Left kidney (tissue), 8 donors: ENCODE data around the gene RASGEF1C. TPM values are rescaled to one million over a fixed set of nuclear protein-coding genes. Genes with fewer than 3 reads are reported as not detected.
A peak's percentile ranks its signal among the peaks of the same experiment; 100 is the strongest.

Experiments
- DNase-seq: peaks from one replicate; pipeline ENCODE4 v3.0.0-alpha.2; 2013
- long read RNA-seq, 8 donors: transcript quantifications; one replicate each; lab custom pipeline, GENCODE V29; 2026
- polyA plus RNA-seq: library from polyadenylated mRNA; unstranded; fragments of 120-200 nt; gene quantifications from one replicate; pipeline ENCODE4 v1.2.1, GENCODE V29; 2013; ENCODE audit not compliant: insufficient read length

Gene RASGEF1C
- polyA plus RNA-seq = 0.27 TPM
- long read RNA-seq, donor 1 = 0 reads
- long read RNA-seq, donor 2 = 0 reads
- long read RNA-seq, donor 3 = 0 reads
- long read RNA-seq, donor 4 = 0 reads
- long read RNA-seq, donor 5 = 0 reads
- long read RNA-seq, donor 6 = 0 reads
- long read RNA-seq, donor 7 = 0 reads
- long read RNA-seq, donor 8 = 0 reads

DNA sequence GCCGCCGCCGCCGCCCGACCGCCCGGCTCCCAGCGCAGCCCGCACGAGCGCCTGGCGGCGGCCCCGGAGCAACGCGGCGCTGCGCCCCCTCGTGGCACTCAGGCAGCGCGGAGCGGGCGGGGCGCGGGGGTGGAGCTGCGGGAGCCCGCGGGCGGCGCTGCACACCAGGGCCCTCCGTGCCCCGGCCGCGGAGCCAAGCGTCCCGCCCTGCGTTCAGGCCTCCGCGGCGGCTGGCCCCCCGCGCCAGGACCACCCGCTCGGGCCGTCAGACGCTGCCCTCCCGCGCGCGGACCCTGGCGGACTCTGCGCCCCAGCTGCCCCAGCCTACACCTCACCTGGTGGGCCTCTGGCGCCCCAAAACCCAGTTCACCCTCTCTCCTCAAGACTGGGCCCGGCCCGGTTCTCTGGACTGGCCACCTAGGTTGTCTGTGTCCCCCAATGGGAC lies at the start of gene RASGEF1C:
Gene RASGEF1C, minus strand, starts transcription at position 75 of the 445 bp plus-strand sequence. CDS start 71,159 bp downstream, outside the sequence.
- peak; percentile 67 for DNase-seq

DNA sequence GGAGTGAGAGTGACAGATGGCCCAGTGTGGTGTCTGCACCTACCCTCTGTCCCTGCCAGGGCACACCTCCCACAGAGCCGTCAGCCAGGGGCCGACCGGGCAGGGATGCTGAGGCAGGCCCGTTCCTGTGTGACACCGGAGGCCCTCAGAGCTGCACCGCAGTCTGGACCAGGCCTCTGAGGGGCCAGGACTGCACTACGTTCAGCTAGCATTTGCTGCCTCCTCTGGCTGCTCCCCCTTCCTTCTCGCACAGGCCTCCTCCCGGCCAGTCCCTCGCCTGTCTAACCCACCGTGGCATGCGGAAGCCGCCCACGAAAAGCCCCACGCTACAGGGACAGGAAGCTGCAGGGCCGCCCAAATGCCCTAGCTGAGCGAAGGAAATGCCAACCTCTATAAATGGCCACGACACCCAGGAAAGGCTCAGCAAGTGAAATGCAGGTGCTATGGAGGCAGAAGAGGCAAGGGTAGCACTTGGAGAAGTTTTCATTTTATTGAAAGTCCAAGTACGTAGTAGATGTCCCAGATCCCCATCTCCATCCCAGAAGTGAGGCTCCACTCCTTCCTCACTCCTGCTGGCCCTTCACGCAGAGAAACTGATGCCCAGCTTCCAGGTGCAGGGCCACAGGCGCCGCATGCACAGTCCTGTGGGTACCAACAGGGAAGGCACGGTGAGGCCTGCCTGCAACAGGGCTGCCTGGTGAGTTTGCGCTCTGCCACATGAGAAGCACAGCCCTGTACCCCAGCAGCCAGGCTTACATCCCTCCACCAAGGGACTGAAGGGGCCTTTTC lies 44.2 kb upstream of the RASGEF1C start:
- no peak for DNase-seq

DNA sequence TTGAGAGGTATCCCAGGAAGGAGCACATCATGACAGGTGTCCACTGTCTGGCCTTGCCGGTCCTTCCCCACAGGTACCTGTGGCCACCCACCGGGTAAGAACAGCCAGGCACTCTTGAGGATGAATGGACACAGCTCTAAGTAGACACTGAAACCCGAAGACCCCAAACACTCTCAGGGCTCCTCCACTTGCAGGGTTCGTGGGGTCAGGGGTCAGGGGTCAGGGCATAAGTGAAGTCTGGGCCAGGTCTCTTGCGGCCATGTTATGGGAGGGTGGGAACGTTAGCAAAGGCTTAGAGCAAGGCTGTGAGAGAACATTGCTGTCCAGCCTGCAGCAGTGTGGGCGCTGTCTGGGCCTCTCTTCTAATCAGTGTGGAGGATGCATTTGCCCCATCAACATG lies 42.9 kb upstream of the RASGEF1C start:
- no peak for DNase-seq

DNA sequence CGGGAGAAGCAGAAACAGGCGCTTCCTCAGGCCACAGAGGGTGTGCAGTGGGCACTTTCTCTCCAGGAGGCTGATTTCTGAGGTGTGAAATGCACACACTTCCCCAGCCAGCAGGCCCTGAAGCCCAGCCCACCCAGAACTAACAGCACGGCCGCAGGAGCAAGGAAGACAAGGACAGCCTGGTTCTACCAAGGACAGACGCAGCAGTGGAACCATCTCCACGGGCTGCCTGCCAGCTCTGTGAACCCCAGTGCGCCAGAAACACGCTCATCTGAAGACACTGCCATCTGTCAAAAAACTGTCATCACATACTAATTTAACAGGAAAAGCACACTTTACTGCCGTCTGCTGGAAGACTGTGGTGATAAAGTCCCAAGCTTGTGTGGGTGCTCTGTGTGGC lies 42.1 kb upstream of the RASGEF1C start:
- no peak for DNase-seq

DNA sequence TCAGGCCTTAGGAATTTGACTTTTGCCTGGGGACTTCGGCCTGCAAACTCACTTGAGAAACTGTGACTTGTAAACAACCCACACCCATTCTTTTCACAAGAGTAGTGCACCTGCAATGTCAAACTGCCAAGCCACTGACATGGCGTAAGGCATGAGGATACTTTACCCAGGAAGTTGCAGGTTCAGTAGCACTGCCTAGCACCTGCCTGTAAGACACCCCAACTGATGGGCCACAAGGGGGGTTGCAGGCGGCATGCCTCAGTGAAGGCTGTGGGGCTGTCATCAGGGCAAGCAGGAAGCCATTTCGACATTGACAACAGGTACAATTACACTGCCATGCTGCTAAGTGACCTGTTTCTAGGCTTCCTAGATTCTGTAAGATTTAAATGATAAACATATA lies 41.3 kb upstream of the RASGEF1C start:
- DNase-seq = no peak

DNA sequence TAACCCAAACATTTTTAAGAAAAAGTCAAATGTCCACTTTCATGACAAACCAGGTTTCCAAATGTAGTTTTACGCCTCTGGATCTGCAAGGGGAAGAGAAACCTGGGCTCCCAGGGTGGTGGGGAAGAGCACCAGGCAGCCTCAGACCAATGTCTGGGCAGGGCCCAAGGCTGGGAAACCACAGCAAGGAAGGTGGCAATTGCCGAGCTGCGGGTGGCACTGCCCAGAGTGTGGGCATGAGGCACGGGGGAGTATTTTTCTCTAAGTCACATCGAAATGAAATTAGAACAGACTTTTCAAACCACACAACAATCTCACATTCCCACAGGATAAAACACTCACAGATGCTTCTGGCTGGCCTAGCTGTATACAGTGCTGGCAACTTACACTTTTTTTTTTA lies 32.6 kb upstream of the RASGEF1C start:
- no peak for DNase-seq

DNA sequence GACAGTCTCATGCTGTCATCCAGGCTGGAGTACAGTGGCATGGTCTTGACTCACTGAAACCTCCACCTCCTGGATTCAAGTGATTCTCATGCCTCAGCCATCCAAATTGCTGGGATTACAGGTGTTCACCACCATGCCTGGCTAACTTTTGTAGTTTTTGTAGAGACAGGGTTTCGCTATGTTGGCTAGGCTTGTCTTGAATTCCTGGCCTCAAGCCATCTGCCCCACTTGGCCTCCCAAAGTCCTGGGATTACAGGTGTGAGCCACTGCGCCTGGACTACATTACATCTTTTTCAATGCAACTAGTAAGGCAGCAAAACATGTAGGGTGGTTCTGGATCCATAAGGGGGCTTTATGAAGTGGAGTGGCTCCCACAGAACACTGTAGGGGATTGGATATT lies 29.6 kb upstream of the RASGEF1C start:
- no peak for DNase-seq

DNA sequence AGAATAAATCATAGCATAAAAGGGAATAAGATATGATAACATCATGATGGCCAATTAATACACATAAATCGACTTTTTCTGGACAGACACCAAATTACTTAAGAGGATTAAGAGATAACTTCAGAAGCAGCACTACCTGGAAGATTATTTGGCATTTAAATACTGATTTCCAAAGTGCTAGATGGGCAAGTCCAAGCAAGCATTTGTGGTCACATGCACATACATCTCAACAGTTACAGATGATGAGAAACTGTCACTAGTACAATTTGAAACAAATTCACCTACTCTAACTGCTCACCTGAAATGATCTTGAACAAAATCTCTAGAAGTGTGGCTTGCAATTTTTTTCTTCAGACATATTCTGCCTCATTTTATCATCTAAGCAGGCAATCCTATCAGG lies 26.8 kb upstream of the RASGEF1C start:
- no peak for DNase-seq

DNA sequence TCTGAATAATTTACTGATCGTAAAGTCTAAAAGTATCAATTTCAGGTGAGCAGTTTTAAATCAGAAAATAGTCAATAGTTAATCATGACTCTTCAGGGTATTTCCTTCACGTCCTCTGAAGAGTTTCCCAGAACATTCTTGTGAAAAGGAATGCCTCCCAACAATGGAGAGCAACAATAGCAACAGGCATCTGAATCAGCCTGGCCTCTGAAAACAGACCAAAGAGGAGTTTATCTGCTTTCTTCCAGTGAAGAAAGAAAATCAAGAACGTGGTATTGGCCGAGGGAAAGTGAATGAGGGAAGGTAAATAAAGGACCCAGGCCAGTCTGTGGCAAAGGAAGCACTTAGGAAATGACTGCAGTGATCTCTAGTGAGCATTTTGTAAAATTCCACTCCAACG lies 26.1 kb upstream of the RASGEF1C start:
- no peak for DNase-seq

DNA sequence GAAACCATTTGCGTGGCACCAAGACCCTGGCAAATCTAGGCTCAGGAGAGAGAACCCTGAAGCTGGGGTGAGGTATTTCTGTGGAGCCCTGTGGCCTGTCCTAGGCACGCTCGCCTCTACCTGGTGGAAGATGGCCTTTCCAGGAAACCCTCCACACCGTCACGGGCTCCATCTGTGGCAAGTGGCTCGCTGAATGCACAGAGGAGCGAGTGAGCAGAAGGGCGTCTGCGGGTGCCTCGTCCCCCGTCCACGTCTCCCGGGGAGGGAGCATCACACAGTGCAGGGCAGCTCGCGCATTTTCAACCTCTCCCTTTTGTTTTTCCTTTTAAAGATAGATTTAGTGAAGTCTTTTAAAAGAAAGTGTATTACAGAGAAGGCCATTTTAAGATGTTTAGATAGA lies 25.3 kb upstream of the RASGEF1C start:
- DNase-seq = no peak

DNA sequence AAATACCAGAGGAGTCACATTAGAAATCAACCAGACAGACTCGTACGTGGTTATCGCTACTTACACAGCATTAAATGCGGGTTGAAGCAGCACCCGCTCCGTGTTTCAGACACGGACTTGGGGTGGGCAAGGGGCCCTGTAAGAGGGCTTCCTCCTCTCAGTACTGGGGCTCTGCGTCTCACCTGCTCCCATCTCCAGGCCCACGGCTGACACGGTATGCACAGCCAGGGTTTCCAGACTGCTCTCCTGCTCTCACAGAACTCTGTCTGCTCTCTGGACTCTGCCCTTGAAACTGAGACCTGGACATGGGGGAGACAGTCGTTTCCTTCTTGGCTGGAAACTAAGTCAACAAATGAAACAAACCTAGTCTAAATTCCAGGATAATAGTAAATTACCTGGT lies 24.7 kb upstream of the RASGEF1C start:
- DNase-seq = no peak

DNA sequence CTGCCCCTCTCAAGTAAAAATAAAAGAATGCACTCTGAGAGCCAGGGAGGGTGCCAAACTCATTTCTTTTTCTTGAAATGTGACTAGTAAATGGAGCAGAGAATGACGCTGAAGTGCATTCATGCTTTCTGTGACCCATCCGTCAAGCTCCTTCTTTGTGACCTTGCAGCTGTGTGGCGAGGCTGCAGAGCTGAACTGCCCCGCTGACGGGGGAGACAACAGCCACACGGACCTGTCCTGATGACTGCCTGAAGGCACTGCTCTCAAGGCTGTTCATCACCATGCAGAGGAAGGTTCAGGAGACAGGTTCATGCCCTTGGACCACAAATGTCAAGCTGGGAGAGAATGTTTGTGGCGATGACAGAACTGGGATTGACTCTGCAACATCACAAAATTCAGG lies 21.0 kb upstream of the RASGEF1C start:
- no peak for DNase-seq

DNA sequence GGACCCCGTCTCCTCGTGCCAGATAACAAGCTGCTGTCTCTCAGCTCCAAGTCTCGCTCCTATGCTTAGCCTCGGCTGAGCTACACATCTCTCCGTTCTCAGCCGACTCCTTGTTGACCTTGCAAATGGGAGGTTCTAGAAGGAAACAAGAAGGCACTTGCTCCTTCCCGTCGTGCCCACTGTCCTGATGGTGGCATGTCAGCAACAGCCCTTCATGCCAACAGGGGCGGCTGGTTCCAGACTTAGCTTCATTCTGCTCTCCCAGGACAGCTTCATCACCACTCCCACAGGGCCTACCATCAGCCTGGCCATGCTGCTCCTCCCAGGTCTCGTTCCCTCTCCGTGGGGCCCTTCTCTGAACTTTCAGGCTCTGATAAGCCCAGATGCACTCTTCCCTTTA lies 13.0 kb upstream of the RASGEF1C start:
- DNase-seq = no peak

DNA sequence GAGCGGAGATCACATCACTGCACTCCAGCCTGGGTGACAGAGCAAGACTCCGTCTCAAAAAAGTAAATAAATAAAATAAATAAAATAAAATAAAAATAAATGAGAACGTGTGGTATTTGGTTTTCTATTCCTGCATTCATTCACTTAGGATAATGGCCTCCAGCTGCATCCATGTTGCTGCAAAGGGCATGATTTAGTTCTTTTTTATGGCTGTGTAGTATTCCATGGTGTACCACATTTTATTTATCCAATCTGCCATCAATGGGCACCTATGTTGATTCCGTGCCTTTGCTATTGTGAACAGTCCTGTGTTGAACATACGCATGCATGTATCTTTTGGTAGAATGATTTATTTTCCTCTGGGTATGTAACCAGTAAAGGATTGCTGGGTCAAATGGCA lies 8.8 kb upstream of the RASGEF1C start:
- no peak for DNase-seq

DNA sequence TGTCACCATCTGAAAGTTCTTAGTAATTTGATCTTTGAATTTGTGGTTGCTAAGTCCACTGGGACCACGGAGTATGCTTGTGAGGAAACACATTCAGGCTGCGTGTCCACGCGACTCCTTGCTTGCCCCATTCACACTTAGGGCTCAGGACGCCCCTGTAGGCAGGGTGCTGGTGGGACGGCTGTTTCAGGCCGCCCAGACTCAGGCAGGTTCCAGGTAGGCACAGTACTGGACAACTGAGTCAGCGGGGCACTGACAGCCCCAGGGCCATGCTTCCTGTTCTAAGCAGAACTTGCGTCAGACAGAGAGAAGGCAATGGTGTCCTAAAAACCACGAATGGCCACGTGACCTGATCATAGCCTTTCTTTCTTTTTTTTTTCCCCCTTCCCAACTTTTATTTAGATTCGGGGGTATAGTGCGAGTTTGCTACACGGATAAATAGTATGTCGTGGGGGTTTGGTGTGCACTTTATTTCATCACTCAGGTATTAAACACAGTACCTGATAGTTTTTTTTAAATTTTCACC lies 7.7 kb upstream of the RASGEF1C start:
- DNase-seq = no peak

DNA sequence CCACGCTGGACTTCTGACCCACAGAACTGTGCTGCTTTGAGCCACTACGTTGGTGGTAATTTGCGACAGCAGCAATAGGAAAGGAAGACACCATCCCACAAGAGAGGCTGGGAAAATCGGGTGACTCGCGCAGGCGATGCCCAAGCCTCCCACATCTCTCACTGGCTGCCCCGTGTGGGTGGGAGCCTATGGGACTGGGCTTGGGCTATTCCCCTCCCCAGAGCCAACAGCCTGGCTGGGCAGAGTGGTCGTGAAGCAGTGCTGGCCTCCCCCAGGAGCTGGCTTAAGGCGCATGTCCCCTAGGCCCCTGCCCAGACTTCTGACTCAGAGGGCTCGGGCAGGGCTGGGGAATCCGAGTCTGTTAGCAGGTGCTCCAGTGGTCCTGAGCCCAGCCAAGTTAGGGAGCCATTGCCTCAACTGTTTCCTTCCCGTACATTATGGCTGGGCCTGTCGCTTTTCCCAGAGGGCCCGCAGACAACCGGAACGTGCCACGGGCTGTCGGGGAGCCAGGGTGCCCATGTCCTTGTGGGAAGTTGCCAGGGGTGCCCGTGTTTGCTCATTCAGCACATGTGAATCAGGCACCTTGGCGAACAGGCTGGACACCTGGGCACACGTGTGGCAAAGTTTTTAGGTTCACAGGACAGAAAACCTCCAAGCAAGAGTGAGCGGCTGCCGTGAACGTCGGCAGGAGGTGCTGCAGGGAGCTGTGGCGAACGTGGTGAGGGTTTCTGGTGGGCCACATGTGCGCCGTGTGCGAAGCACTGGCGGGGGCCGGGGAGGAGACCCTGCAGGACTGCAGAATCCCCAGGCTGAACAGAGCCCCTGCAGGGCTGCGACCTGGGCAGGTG lies 7.0 kb upstream of the RASGEF1C start:
- DNase-seq = no peak

DNA sequence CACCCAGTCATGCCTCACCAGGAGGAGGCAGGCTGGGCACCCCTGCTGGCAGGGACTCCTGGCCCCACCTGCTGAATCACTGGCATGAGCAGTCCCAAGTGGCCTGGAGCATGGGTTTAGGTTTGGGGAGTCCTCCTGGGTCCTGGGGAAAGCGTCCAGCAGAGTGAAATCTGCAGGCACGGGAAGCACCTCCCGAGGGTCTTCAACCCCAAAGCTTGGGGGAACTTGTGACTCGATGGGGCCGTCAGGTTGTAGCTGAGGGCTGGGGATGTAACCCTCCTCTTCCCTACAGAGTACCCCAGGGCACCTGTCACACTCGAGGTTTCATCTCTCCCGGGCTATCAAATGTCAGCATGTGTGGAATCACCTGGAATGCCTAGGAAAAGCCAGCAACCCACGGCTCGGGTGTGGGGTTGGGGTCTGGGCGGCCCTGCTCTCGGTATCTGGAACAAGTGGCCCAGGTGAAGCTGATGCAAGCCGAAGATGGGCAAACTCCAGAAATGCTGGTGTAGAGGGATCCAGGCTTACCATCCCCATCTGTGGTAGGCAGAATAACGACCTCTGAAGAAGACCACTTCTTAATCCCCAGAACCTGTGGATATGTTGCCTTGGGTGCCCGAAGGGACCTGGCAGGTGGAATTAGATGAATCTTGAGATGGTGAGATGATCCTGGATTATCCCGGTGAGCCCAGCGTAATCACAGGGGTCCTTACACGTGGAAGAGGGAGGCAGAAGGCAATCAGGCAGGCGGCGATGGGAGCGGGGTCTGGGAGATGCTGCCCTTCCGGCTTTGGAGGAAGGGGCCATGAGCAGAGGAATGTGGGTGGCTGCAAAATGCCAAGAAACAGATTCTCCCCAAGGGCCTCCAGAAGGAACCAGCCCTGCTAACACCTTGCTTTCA lies 6.1 kb upstream of the RASGEF1C start:
- DNase-seq = no peak

DNA sequence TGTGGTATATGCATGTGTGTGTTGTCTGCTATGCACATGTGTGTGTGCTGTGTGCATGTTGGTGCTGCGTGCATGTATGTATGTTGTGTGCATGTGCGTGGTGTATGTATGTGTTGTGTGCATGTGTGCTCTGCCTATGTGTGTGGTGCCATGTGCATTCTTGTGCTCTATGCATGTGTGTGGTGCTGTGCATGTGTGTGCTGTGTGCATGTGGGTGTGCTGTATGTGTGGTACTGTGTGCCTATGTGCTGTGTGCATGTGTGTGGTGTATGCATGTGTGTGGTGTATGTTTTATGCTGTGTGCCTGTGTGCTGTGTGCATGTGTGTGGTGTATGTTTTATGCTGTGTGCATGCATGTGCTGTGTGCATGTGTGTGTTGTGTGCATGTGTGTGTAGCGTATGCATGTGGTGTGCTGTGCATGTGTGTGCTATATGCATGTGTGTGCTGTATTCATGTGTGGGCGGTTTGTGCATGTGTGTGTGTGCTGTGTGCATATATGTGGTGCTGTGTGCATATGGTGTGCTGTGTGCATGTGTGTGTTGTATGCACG lies 4.7 kb upstream of the RASGEF1C start:
- no peak for DNase-seq

DNA sequence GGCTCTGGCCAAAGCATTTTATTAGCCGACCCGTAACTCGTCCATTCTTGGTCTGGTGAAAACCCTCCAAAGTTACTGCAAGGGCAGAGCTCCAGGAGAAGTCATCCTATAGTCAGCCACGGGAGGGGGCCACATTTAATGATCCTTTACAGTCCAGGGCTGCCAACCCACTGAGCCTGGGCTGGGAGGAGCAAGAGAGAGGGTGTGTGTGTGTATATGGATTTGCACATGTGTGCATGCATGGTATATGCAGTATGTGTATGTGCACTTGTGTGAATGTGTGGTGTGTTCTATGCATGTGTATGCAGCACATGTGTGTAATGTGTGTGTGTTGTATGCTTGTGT lies 4.2 kb upstream of the RASGEF1C start:
- DNase-seq = no peak

DNA sequence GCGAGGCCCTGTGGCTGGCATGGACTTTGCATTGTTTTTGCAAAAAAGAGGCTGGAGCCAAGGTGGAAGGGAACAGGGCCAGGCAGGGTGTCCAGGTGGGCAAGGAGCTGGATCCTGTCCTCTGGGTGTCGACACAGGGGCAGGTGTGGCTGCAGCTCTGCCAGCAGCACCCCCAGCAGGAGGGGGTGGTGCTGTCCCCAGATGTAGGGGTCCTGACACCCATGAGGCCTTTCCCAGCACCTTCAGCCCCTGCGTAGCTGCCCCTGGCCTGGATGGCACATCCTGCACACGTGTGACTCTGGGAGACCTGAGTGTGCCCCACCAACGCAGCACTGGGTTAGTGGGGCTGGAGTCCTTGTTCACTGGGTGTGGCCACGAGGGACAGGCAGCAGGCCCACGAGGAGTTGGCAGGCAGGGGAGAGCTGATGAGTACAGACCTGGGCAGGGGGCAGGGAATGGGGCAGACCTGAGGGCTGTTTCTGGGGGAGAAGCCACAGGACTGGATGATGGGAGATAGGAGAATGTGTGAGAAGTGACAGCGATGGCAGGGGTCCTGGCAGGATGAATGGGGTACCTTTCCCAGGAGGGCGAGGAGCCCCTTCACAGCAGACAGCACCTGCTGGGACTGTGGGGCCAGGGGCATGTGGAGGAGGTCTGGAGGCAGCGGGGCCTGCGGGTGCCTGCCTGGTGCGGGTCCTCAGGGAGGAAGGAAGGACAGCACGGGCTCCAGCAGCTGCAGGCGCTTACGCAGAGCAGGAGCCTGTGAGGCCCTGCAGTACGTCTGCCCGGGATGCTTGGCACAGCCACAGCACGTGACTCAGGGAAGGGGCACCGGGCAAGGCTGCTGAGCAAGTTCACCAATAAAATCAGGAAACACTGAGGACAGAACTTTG lies 3.6 kb upstream of the RASGEF1C start:
- DNase-seq = no peak

DNA sequence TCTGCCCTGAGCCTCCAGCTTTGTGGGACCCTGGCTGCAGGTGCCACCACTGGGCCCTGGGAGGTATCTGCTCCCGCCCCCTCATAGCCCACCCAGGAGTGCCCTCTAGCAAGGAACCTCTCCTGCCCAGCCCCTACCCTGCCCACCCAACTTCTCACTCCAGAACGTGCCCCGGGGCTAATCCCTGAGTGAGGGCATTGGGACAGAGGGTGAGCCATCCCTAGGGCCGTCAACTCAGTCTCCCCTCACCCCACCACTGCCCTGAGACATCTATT lies 2.7 kb upstream of the RASGEF1C start:
- no peak for DNase-seq
